HG03575 (cell line): ENCODE results near the gene PDCD1.
"Not testable (repeated sequence)": the region's sequence is repeated elsewhere in the genome, so short reads cannot be mapped to it uniquely, and the experiment has no call there.

ENCODE experiments used
- ATAC-seq: cut with Tn5 transposase; IDR thresholded peaks from one replicate; pipeline ENCODE4 v1.9.1; 2021; ENCODE audit not compliant: unreplicated experiment, insufficient number of reproducible peaks, low FRiP score; ENCODE audit errors: extremely low read depth

The PDCD1 gene

DNA sequence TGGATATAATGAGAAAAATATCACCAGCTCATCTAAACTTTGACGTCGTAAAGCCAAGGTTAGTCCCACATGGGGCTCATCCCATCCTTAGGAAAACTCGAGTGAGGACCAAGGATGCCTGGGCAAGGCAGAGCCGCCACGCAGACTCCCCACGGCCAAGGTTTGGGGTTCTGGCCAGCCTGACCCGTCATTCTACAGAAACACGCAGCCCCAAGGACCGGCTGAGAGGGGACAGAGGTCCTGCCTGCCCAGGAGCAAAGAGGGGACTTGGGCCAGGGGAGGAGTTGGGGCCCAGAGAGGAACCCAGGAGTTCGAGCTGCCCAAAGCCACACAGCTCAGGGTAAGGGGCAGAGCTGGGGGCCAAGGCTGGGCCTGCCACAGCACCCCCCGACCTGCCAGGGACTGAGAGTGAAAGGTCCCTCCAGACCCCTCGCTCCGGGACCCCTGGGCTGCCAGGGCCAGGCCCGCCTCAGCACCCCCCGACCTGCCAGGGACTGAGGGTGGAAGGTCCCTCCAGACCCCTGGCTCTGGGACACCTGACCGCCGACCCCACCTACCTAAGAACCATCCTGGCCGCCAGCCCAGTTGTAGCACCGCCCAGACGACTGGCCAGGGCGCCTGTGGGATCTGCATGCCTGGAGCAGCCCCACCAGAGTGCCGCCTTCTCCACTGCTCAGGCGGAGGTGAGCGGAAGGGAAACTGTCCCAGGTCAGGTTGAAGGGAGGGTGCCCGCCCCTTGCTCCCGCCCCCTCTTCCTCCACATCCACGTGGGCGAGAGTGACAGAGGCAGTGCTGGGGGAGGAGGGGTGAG is at the start of gene PDCD1:
TSS of gene PDCD1 (minus strand) at position 689 of the 811 bp plus-strand sequence. CDS start at position 633, 56 bp downstream.
- ATAC-seq, result no peak

GRCh38 chr2:241907831-241908230 is 49.1 kb upstream of the PDCD1 start:
- ATAC-seq, result not testable (repeated sequence)

GRCh38 chr2:241906826-241907570 is 48.3 kb upstream of the PDCD1 start:
- no peak for ATAC-seq

DNA sequence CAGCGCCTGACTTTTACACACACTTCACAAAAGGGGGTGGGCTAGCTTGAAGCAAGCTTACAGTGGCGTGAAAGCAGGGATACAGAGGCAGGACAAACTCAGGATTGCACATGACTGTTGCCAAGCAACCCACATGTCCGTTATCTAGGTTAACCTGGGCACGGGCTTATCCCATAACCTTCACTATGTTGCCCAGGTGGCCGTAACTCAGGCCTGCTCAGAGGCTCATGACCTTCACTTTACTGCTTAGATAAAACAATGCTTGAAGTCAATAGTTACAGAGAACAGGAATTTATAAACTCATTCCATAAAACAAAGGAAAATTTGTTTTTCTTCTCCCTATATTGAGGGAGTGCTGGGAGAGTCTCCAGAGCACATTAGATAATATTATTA is 47.7 kb upstream of the PDCD1 start:
- ATAC-seq, result not testable (repeated sequence)

DNA sequence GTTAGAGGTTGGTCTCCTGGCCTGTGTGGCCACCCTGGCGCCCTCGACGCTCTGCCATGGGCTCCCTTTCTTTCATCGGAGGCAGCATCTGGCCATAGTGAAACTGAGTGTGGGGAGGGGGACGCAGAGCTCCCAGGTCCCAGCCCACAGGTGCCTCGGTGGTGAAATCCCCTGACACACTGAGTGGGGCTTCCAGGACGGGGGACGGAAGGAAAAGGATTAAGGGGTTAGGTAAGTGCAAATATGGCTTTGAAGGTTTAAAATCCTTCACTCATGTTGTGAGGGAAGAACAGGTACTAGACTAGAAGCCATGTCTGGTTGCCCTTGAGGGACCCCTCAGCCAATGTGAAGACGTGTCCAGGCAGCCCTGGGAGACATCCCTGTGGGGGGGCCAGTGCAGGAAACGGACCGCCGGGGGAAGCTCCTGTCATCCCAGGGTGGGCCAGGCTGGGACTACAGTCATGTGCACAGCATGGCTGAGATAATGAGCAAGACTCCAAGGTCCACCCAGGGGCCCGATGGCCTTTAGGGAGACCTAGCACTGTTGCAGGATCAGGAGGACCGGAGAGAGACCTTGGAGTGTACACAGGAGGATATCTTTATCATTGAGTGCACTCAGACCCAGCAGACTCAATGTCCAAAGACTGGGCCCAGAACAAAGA is 47.2 kb upstream of the PDCD1 start:
- no peak for ATAC-seq

GRCh38 chr2:241904791-241905710 is 46.4 kb upstream of the PDCD1 start:
- ATAC-seq, result no peak

DNA sequence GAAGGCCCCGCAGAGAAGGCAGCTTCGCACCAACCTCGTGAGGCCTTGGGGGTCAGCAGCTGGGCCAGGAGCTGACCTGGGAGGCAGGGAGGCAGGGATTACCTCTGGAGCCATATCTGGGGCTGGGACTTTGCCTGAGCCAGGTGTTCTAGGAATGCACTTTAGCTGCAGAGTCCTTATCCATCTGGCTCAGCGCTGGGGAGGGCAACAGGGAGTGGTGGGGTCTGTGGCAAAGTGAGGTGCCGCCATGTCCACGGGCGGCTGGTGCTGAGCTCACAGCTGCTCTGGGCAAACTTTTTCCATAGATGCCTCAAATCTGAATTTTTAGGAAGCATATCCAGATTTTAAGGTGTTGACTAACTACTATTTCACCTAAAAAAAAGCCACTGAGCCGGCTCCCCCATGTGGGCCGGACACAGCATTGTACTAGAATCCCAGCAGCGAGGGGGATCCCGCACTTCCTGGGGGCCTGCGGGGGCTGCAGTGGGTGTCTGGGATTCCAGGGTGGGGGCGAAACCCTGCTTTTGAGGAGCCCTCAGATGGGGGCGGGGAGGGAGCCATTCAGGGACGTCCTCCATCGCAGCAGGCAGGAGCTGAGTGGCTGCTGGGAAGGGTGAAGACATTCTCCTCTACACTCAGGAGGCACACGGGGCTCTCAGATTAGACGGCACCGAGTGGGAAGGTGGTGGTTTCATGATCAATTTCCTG is 45.5 kb upstream of the PDCD1 start:
- ATAC-seq, result no peak

DNA sequence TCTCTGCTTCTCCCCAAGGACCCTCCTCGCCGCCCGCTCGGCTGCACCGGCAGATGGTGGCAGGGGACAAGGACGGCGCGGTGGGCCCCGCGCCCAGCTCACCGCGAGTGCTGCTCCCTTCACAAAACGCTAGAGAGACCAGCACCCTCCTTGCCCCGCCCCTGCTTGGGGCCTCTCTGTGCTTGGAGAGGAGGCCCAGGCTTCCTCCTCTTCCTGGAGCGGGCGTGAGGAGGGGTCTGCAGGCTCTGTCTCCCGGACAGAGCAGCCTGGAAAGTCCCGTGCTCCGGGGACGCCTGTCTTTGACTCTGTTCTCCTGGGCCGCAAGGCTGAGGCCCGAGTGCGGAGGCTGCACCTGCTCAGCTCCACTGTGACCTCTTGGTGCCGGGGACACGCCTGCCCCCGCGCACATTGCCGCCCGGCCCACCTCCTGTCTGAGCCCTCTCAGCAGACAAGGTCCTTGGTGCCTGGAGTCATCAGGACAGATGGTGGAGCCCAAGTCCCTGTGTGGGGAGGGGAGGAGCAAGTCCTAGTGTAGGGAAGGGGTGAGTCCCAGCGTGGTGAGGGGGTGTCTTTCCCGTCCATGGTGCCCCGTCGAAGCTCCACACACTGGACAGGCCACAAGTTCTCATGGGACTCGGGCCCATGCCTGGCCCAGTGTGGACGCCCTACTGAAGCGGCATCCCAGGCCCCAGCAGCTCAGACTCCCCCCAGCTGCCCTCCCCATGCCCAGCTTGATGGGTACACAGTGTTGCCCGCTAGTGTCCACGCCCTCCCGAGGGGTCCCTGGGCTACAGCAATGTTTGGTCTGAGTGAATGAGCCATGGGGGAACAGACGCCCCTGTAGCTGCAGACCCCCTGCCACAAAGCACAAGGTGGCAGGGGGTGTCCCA is 44.7 kb upstream of the PDCD1 start:
- no peak for ATAC-seq

DNA sequence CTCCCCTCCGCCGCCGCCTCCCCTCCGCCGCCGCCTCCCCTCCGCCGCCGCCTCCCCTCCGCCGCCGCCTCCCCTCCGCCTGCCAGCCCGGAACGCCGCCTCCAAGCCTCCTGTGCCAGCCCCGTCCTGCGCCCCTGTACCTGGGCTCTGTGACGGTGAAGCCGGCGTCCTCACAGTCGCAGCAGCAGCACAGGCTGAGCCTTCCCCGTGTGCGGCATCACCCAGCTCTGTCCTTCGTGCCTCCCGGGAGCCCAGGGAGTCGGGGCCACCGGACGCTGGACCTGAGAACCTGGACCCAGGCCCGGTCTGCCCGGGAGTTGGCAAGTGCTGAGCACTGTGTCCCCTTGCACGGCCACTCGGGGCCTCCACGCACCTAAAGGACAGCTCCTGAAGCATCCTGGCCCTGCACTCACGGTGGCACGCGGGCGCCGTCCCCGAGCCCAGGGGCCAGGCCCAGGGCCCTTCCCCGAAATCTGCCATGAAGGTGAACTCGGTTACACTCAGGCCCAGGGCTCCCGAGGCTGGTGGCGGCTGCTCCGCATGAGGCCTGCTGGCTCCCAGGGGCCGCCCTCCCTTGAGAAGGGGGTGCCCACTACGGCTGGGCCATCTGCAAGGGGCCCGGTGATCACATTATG is 43.8 kb upstream of the PDCD1 start:
- no peak for ATAC-seq

GRCh38 chr2:241901500-241902351 is 43.0 kb upstream of the PDCD1 start:
- ATAC-seq, result no peak

DNA sequence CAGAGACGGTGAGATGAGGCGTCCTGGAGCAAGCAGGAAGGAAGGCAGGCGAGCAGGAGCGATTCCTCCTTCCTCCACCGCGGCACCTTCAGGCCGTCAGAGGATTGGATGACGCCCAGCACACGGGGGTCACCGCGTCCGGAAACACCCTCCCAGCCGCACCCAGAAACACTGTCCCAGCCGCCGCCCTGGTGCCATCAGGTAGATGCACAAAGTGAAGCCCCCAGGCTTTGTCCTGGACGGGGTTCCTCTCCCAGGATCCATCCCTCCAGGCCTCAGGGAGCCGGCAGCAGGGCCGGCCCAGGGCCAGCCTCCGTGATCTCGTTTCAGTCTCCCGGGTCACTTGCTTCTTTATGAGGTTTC is 42.3 kb upstream of the PDCD1 start:
- no peak for ATAC-seq

DNA sequence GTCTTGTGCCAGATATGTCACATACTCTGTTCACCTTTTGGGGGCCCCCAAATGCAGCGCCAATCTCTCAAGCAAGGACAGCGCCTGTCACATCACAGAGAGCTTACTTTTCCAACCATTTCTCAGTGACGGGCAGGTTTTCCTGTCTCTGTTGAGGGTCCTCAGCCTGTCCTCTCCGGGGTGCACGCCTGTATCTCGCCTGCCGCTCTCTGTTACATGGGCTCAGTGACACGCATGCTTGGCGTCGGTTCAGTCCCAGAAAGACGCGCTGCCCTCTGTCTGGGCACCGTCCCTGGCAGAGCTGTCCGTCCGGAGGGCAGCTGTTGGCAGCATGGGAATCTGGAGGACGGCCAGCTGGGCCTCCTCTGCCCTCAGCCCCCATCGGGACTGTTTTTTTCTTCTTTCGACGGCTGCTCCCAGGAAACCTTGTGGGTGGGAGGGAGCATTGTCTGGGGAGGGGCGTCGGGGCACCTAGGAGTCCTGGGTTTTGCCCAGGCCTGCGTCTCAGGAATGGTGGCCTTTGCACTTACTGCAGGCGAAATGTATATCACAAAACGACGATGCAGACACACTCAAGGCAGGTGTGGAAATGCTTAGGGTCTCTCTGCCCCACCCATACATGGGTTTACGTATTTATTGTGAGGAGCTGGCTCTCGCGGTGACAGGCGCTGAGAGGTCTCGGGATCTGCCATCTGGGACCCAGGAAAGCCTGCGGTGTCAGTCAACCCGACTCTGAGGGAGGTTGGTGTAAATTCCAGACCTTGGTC is 41.7 kb upstream of the PDCD1 start:
- ATAC-seq, result no peak

DNA sequence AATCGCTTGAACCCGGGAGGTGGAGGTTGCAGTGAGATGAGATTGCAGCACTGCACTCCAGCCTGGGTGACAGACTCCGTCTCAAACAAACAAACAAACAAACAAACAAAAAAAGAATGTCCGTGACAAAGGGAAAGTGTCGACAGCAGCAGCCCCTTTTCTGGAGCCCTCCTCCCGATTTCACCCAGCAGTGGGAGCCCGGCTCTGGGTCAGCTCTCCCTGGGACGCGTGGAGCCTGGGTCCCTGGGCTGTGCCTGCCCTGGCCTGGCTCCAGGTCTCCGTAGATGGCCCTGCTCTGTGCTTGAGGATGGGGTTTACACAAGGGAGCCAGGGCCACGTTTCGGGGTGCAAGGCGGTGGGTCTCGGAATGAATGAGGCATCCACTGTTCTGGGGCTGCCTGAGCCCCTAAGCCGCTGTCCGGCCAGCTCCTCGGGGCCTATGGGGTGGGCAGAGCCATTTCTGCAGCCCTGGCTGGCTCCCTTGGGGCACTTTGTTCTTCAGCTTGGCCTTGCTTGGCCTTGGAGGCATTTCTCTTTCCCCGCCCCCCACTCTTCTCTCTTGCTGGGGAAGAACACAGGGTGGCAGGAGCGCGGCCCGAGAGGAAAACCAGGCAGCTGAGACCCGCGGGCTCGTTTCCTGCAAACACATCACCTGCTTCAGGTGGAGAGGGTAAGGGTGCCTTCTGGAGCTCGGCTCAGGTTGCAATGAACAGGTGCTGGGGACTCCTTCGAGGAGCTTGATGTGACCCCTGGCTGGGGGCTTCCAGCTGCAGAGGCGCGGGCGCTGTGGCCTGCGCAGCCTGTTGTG is 40.0 kb upstream of the PDCD1 start:
- ATAC-seq, result no peak

DNA sequence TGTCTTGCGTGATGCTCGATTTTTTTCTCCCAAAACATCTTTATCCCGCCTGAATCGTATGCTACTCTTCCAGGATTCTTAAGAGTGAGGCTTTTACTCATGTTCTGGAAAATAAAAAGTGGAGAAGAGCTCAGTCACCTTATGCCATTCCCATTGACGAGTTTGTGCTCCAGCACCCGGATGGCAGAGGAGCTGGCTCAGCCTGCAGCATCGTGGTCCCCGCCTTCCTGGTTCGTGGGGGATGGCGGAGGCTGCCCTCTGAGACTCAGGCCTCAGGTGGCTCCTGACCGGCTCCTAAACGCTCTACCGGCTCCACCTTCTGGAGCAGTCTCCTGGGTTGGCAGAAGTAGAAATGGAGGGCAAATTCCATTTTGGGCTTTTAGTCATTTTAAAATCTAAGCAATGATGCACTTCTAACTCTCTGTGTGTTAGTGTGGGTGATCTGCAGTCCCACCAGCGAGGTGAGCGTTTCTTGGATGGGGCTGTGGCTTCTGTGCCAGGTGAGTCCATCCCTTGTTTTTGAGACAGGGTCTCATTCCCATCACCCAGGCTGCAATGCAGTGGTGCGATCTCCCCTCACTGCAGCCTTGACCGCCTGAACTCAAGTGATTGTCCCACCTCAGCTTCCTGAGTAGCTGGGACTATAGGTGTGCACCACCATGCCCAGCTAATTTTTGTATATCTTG is 38.7 kb upstream of the PDCD1 start:
- no peak for ATAC-seq
